ENCODE results near the gene ALK.

DNA sequence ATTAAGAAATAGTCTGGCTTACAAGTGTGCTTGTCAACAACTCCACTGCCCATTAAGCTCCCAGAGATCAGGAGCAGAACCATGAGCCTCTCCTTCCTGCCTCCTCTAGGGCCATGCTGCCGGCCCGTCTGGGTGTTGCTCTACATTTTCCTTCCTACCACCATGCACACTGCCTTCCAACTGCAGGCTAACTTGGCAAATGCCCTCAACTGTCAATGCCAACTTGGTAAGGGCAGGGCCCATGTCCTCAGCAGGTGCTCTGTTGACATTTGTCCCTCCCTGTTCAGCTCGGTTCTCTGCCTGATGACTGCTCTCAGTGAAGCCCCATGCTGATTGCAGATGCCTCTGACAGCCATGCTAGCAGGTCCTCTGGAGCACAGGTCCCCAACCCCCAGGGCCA is 345.2 kb downstream of the ALK start:
- TF ChIP-seq CTCF (IDR thresholded peaks at IDR 0.05; ENCODE audit: low read length): no peak
- no peak for TF ChIP-seq EZH2phosphoT487 (IDR thresholded peaks at IDR 0.05; ENCODE audit: low read length)
- no peak for TF ChIP-seq EZH2 (optimal IDR thresholded peaks at IDR 0.05; ENCODE audit: low read depth, low read length)
